H1 (cell line): ENCODE measurements around the gene SLFN13. TPM values are rescaled to one million over a fixed set of nuclear protein-coding genes. Genes with fewer than 3 reads are reported as not detected.
"Not testable (repeated sequence)": the region's sequence is repeated elsewhere in the genome, so short reads cannot be mapped to it uniquely, and the experiment has no call there.

Source experiments
- CTCF ChIA-PET: fragments of 300-600 bp; sonication (Branson Sonifier 250); formaldehyde crosslinking; loops from one replicate; lab custom pipeline; 2021; ENCODE audit not compliant: partially characterized antibody; lab: Charles Lee
- POLR2A ChIA-PET: fragments of 300-600 bp; sonication (Branson Sonifier 250); formaldehyde crosslinking; loops from one replicate; lab custom pipeline; 2021; ENCODE audit warnings: inconsistent platforms; ENCODE audit not compliant: partially characterized antibody; lab: Charles Lee
- DNase-seq, 2 experiments: peaks; one replicate each; pipeline versions ENCODE4 v3.0.0 to v3.0.0-alpha.2; 2010 to 2022; ENCODE audit warnings: low spot score in 2 of 2, low read depth in 1 of 2, mixed read lengths in 1 of 2
- FAIRE-seq: peaks from 2 replicates; lab custom pipeline; 2011; peaks lifted over from hg19 to GRCh38; lab: Jason Lieb, UNC
- H2AFZ ChIP-seq: 2 replicates; pipeline ENCODE4 v1.8.1; 2012; ENCODE audit warnings: low read length, inconsistent platforms
- H2AK5ac ChIP-seq: 2 replicates; pipeline ENCODE4 v1.6.1; 2013; ENCODE audit warnings: low read depth, low read length
- H2BK120ac ChIP-seq: replicated peaks from 2 replicates; pipeline ENCODE3; 2013; ENCODE audit warnings: low read depth, low read length, inconsistent platforms
- H2BK12ac ChIP-seq: 2 replicates; pipeline ENCODE4 v1.6.1; 2013; ENCODE audit warnings: low read depth, low read length
- H2BK15ac ChIP-seq: 2 replicates; pipeline ENCODE4 v1.6.1; 2013; ENCODE audit warnings: low read length
- H2BK20ac ChIP-seq: 2 replicates; pipeline ENCODE4 v1.6.1; 2013; ENCODE audit warnings: low read length
- H2BK5ac ChIP-seq: 2 replicates; pipeline ENCODE4 v1.6.1; 2013; ENCODE audit warnings: low read depth, low read length
- H3K14ac ChIP-seq: 2 replicates; pipeline ENCODE4 v1.6.1; 2013; ENCODE audit warnings: inconsistent platforms; ENCODE audit not compliant: insufficient read length
- H3K18ac ChIP-seq: 2 replicates; pipeline ENCODE4 v1.6.1; 2013; ENCODE audit warnings: low read length; ENCODE audit errors: extremely low read depth
- H3K23ac ChIP-seq: 2 replicates; pipeline ENCODE4 v1.6.1; 2013; ENCODE audit warnings: inconsistent platforms; ENCODE audit not compliant: insufficient read length
- H3K23me2 ChIP-seq: 2 replicates; pipeline ENCODE4 v1.6.1; 2013; ENCODE audit warnings: low read depth, low read length
- H3K27ac ChIP-seq: 2 replicates; pipeline ENCODE4 v1.6.1; 2011; ENCODE audit warnings: low read depth, low read length, inconsistent platforms
- H3K27me3 ChIP-seq, 4 experiments: replicated peaks in 1 of 4; 1 replicate in 1 of 4; 2 replicates in 3 of 4; pipeline versions ENCODE4 v1.6.1 to v1.8.1; 2011 to 2013; ENCODE audit warnings: low read length in 3 of 4, mild to moderate bottlenecking in 3 of 4, inconsistent platforms in 2 of 4, mixed read lengths in 2 of 4, moderate library complexity in 1 of 4; ENCODE audit not compliant: control insufficient read depth in 3 of 4, insufficient read depth in 3 of 4; ENCODE audit errors: extremely low read depth in 1 of 4
- H3K36me3 ChIP-seq, 4 experiments: 2 replicates each; pipeline versions ENCODE4 v1.6.1 to v1.8.1; 2011 to 2013; ENCODE audit warnings: mild to moderate bottlenecking in 4 of 4, low read length in 3 of 4, moderate library complexity in 2 of 4, control low read depth in 1 of 4, inconsistent platforms in 1 of 4; ENCODE audit not compliant: insufficient read depth in 4 of 4, control insufficient read depth in 2 of 4
- H3K4ac ChIP-seq: replicated peaks from 2 replicates; pipeline ENCODE3; 2013; ENCODE audit warnings: low read length, low read depth, mixed read lengths, inconsistent platforms; ENCODE audit not compliant: insufficient read length
- H3K4me1 ChIP-seq, 4 experiments: replicated peaks in 1 of 4; 1 replicate in 1 of 4; 2 replicates in 3 of 4; pipeline versions ENCODE4 v1.6.1 to v1.8.1; 2011 to 2013; ENCODE audit warnings: low read length in 3 of 4, inconsistent platforms in 2 of 4, mixed read lengths in 1 of 4; ENCODE audit not compliant: insufficient read depth in 4 of 4, control insufficient read depth in 3 of 4
- H3K4me2 ChIP-seq, 2 experiments: 2 replicates each; pipeline versions ENCODE4 v1.6.1 to v1.8.1; 2011 to 2013; ENCODE audit warnings: low read depth in 2 of 2, low read length in 2 of 2, control low read depth in 1 of 2, inconsistent platforms in 1 of 2, mild to moderate bottlenecking in 1 of 2; ENCODE audit not compliant: insufficient read depth in 1 of 2
- H3K4me3 ChIP-seq, 4 experiments: fragments of 200-600, 300-600 bp in 1 of 4; sonication (generic), shearing (Covaris generic), sonication (Bioruptor Twin) in 1 of 4; 2 replicates each; pipeline versions ENCODE4 v1.5.1 to v1.8.1; 2011 to 2016; ENCODE audit warnings: low read length in 4 of 4, low read depth in 3 of 4, control low read depth in 2 of 4, inconsistent platforms in 2 of 4, mild to moderate bottlenecking in 2 of 4, mixed read lengths in 1 of 4, moderate library complexity in 1 of 4; ENCODE audit not compliant: insufficient read depth in 2 of 4; ENCODE audit errors: extremely low read depth in 1 of 4
- H3K56ac ChIP-seq: replicated peaks from 2 replicates; pipeline ENCODE3; 2013; ENCODE audit warnings: low read depth, mild to moderate bottlenecking, mixed read lengths, low read length, inconsistent platforms; ENCODE audit not compliant: insufficient read length
- H3K79me1 ChIP-seq: 2 replicates; pipeline ENCODE4 v1.6.1; 2013; ENCODE audit warnings: low read depth, low read length, control low read depth
- H3K79me2 ChIP-seq, 2 experiments: 2 replicates each; pipeline versions ENCODE4 v1.6.1 to v1.8.1; 2012 to 2013; ENCODE audit warnings: low read length in 2 of 2, mild to moderate bottlenecking in 2 of 2, inconsistent platforms in 1 of 2; ENCODE audit not compliant: insufficient read depth in 2 of 2, control insufficient read depth in 1 of 2
- H3K9ac ChIP-seq, 4 experiments: replicated peaks in 1 of 4; 1 replicate in 1 of 4; 2 replicates in 3 of 4; pipeline versions ENCODE4 v1.6.1 to v1.8.1; 2011 to 2013; ENCODE audit warnings: low read depth in 3 of 4, low read length in 3 of 4, control low read depth in 2 of 4, mild to moderate bottlenecking in 2 of 4, moderate library complexity in 2 of 4, inconsistent platforms in 1 of 4; ENCODE audit errors: extremely low read depth in 1 of 4
- H3K9me3 ChIP-seq, 2 experiments: 2 replicates each; pipeline versions ENCODE4 v1.6.1 to v1.8.1; 2012 to 2013; ENCODE audit warnings: mild to moderate bottlenecking in 2 of 2, moderate library complexity in 2 of 2, control low read depth in 1 of 2, inconsistent platforms in 1 of 2, low read depth in 1 of 2, low read length in 1 of 2, mixed read lengths in 1 of 2; ENCODE audit not compliant: insufficient read depth in 2 of 2
- H4K20me1 ChIP-seq, 2 experiments: replicated peaks in 1 of 2; 2 replicates each; pipeline versions ENCODE3 to v1.8.1; 2011 to 2013; ENCODE audit warnings: inconsistent platforms in 2 of 2, low read length in 2 of 2, mild to moderate bottlenecking in 1 of 2; ENCODE audit not compliant: insufficient read depth in 2 of 2, control insufficient read depth in 1 of 2
- H4K5ac ChIP-seq: 2 replicates; pipeline ENCODE4 v1.6.1; 2013; ENCODE audit warnings: low read length, low read depth, mixed read lengths, inconsistent platforms; ENCODE audit not compliant: insufficient read length
- H4K8ac ChIP-seq: 2 replicates; pipeline ENCODE4 v1.8.0; 2013; ENCODE audit warnings: mild to moderate bottlenecking, moderate library complexity, low read length, inconsistent platforms; ENCODE audit not compliant: insufficient read depth; ENCODE audit errors: extremely low read depth
- H4K91ac ChIP-seq: replicated peaks from 2 replicates; pipeline ENCODE3; 2013; ENCODE audit warnings: low read length, mixed read lengths, inconsistent platforms; ENCODE audit not compliant: insufficient read length
- BCL11A ChIP-seq, 2 experiments: IDR thresholded peaks; one replicate each; pipeline ENCODE4 v1.6.1; 2011; ENCODE audit warnings: low read depth in 2 of 2, low read length in 2 of 2, mild to moderate bottlenecking in 2 of 2
- CBX5 ChIP-seq: fragments of 300-800, 300-1000 bp; sonication (generic); IDR thresholded peaks from 2 replicates; pipeline ENCODE4 v1.7.1; 2016; ENCODE audit warnings: antibody characterized with exemption, low read length, low read depth
- CTBP2 ChIP-seq: IDR thresholded peaks from 2 replicates; pipeline ENCODE4 v1.7.0; 2011; ENCODE audit warnings: borderline replicate concordance, mild to moderate bottlenecking, moderate library complexity, mixed read lengths, low read length; ENCODE audit not compliant: insufficient read depth, insufficient read length
- SP4 ChIP-seq: IDR thresholded peaks from 2 replicates; pipeline ENCODE4 v1.6.1; 2012; ENCODE audit warnings: low read length, inconsistent platforms
- TAF1 ChIP-seq: IDR thresholded peaks from 2 replicates; pipeline ENCODE4 v1.6.1; 2011; ENCODE audit warnings: mild to moderate bottlenecking, low read depth, low read length
- WGBS, 2 experiments: shearing (Covaris generic) in 1 of 2; methylation state at CpG; one replicate each; pipeline versions ENCODE4 v1.1.6 to v1.1.7; 2013 to 2015; ENCODE audit warnings: low lambda C conversion rate in 2 of 2, mixed read lengths in 2 of 2, inconsistent platforms in 1 of 2, low coverage in 1 of 2, missing lambda C conversion rate in 1 of 2; ENCODE audit not compliant: insufficient replicate concordance in 2 of 2, insufficient coverage in 1 of 2, insufficient read length in 1 of 2; ENCODE audit errors: extremely low coverage in 1 of 2, missing lambda C conversion rate in 1 of 2; 5-methylcytosine and 5-hydroxymethylcytosine counted together
- polyA plus RNA-seq, 7 experiments: library from polyadenylated mRNA; depleted of rRNA in 3 of 7; stranded (reverse) in 5 of 7; unstranded in 2 of 7; fragments of >200 nt in 5 of 7; fragments of 200-250 nt in 2 of 7; gene quantifications; 1 replicate in 5 of 7; 2 replicates in 1 of 7; 4 replicates in 1 of 7; pipeline versions ENCODE4 v1.2.1 to v1.2.3, GENCODE V29; 2011 to 2013; ENCODE audit warnings: missing spikeins in 2 of 7, mixed read lengths in 2 of 7
- total RNA-seq: library from RNA; stranded (reverse); fragmentation: NEBNext Ultra II Directional; extraction: Animal tissue kit (Norgen Biotek cat#: 25700); gene quantifications from 2 replicates; pipeline ENCODE4 v1.2.1, GENCODE V29; 2021

Gene SLFN13
- total and polyA plus RNA-seq, 2 of the 8 experiments (the other 6 are each of a cell fraction or from before 2014, with no cell fraction given), result 15.7 to 27.5 TPM

GRCh38 chr17:35423761-35424160 is 24.8 kb downstream of the SLFN13 start (continued):
- TF ChIP-seq BCL11A (IDR thresholded peaks at IDR 0.05; ENCODE audit: low read depth in 2 of 2, low read length in 2 of 2), result no peak
- no peak for TF ChIP-seq CBX5
- no peak for TF ChIP-seq CTBP2
- no peak for TF ChIP-seq SP4
- no peak for TF ChIP-seq TAF1

- H3K14ac ChIP-seq, H3K9me3 ChIP-seq, POLR2A ChIA-PET, H2BK20ac ChIP-seq, CTCF ChIA-PET, H3K36me3 ChIP-seq, H2BK12ac ChIP-seq, H3K56ac ChIP-seq, H2BK5ac ChIP-seq, H2AK5ac ChIP-seq, H4K20me1 ChIP-seq, H2BK120ac ChIP-seq, H2BK15ac ChIP-seq, H3K23me2 ChIP-seq, H2AFZ ChIP-seq, H3K27ac ChIP-seq, H3K79me2 ChIP-seq, H3K79me1 ChIP-seq, H3K4ac ChIP-seq, H4K91ac ChIP-seq, H3K18ac ChIP-seq, H4K5ac ChIP-seq, DNase-seq, FAIRE-seq, H3K4me2 ChIP-seq, H3K23ac ChIP-seq, H3K27me3 ChIP-seq, H3K9ac ChIP-seq, H3K4me1 ChIP-seq, H3K4me3 ChIP-seq, H4K8ac ChIP-seq: not testable (repeated sequence)
- 94% methylated on average over 9 of the region's 9 CpGs; no CpG with 5 or more reads in 1 of the 2 experiments for WGBS, 2 experiments
These were observed 27.5 kb downstream of the SLFN13 start for GRCh38 chr17:35421069-35421468.
